ENCODE measurements around the gene ZNF324B.
"Not testable (repeated sequence)": the region's sequence is repeated elsewhere in the genome, so short reads cannot be mapped to it uniquely, and the experiment has no call there.

The ZNF324B gene

GRCh38 chr19:58451358-58452101, at the start of gene ZNF324B:
TSS of gene ZNF324B (plus strand) at chr19:58451622. CDS start at chr19:58453702, 2,080 bp downstream.
- H3K9ac ChIP-seq (ENCODE audit: low read length in 5 of 5): peak within 1 kb of the TSS in 4 of 5 donors; percentile 73 to 86 (median 85)
- peak within 1 kb of the TSS; percentile 63 to 88 (median 87) for H3K4me3 ChIP-seq (ENCODE audit: low read depth in 1 of 5, low read length in 5 of 5)
- H3K27ac ChIP-seq (ENCODE audit: low read depth, low read length): peak within 1 kb of the TSS; percentile 41
- peaks cover 3 to 16% (median 12%) of the 10 kb centered on the region in 5 donors for H3K4me1 ChIP-seq (ENCODE audit: control insufficient read depth in 5 of 5, insufficient read depth in 5 of 5, low read length in 5 of 5)
- peaks cover 0 to 3% (median 0%) of the 10 kb centered on the region in 5 donors for H3K9me3 ChIP-seq (ENCODE audit: control insufficient read depth in 5 of 5, low read length in 5 of 5)
- peaks cover 0 to 2% (median 0%) of the 10 kb centered on the region in 5 donors for H3K27me3 ChIP-seq (ENCODE audit: control insufficient read depth in 5 of 5, insufficient read depth in 4 of 5, low read length in 5 of 5)
- peaks cover 0 to 25% (median 24%) of the 10 kb centered on the region in 5 donors for H3K36me3 ChIP-seq (ENCODE audit: control insufficient read depth in 5 of 5, insufficient read depth in 5 of 5, low read length in 5 of 5)

DNA sequence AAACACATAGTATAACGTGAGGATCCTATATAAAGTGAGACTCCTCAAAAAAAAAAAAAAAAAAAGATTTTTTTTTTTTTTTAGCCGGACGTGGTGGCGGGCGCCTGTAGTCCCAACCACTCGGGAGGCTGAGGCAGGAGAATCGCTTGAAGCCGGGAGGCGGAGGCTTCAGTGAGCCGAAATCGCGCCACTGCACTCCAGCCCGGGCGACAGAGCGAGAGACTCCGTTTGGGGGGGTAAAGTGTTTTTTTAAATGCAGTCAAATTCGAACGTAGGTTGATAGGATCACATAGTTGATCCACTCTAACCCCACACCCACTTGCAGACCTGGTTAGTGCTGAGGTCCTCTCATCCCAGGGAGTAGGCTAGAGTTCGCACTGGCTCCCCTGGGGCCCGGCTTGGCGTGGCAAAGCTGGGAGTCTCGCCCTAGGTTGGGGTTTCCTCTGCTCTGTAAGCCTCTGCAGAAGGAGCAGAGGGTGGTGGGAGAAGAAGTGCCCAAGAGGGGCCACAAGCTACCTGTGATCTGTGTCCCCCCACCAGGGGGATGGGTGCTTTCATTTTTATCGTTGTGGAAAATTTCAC, 49.5 kb upstream of the ZNF324B start:
- Histone ChIP-seq H3K27me3 (ENCODE audit: control insufficient read depth in 5 of 5, insufficient read depth in 4 of 5, low read length in 5 of 5) (peaks cover 9 to 16% (median 13%) of the 10 kb centered on the region in 5 donors), H3K9me3 (ENCODE audit: control insufficient read depth in 5 of 5, low read length in 5 of 5) (no peaks in the 10 kb centered on the region), H3K4me3 (ENCODE audit: low read depth in 1 of 5, low read length in 5 of 5) (peak overlapping the region in 4 of 5 donors; percentile 57 to 85 (median 80)), H3K36me3 (ENCODE audit: control insufficient read depth in 5 of 5, insufficient read depth in 5 of 5, low read length in 5 of 5) (no peaks in the 10 kb centered on the region), H3K9ac (ENCODE audit: low read length in 5 of 5) (no peak overlapping the region), H3K4me1 (ENCODE audit: control insufficient read depth in 5 of 5, insufficient read depth in 5 of 5, low read length in 5 of 5) (peaks cover 3 to 23% (median 20%) of the 10 kb centered on the region in 5 donors), H3K27ac (ENCODE audit: low read depth, low read length) (no peak overlapping the region)

DNA sequence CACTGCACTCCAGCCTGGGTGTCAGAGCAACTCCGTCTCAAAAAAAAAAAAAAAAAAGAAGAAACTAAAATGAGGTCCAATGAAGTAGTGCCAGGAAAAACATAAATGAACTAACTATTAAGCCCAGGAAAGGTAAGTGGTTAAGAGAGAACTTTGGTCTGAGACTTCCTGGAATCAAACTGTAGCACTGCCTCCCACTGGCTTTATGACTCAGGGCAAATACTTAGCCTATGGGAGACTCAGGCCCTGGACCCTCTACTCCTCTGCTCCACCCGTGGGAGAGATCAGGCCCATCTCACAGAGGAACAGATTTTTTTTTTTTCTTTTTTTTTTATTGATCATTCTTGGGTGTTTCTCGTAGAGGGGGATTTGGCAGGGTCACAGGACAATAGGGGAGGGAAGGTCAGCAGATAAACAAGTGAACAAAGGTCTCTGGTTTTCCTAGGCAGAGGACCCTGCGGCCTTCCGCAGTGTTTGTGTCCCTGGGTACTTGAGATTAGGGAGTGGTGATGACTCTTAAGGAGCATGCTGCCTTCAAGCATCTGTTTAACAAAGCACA, 47.4 kb upstream of the ZNF324B start:
- H3K27me3 ChIP-seq (ENCODE audit: control insufficient read depth in 5 of 5, insufficient read depth in 4 of 5, low read length in 5 of 5); H3K9me3 ChIP-seq (ENCODE audit: control insufficient read depth in 5 of 5, low read length in 5 of 5): not testable (repeated sequence)

GRCh38 chr19:58406818-58407657, 44.4 kb upstream of the ZNF324B start:
- H3K9me3 ChIP-seq (ENCODE audit: control insufficient read depth in 5 of 5, low read length in 5 of 5): no peaks in the 10 kb centered on the region
- H3K36me3 ChIP-seq (ENCODE audit: control insufficient read depth in 5 of 5, insufficient read depth in 5 of 5, low read length in 5 of 5): no peaks in the 10 kb centered on the region
- peaks cover 10 to 34% (median 31%) of the 10 kb centered on the region in 5 donors for H3K4me1 ChIP-seq (ENCODE audit: control insufficient read depth in 5 of 5, insufficient read depth in 5 of 5, low read length in 5 of 5)
- peak overlapping the region; percentile 91 for H3K27ac ChIP-seq (ENCODE audit: low read depth, low read length)
- peak overlapping the region; percentile 71 to 96 (median 91) for H3K4me3 ChIP-seq (ENCODE audit: low read depth in 1 of 5, low read length in 5 of 5)
- H3K27me3 ChIP-seq (ENCODE audit: control insufficient read depth in 5 of 5, insufficient read depth in 4 of 5, low read length in 5 of 5): no peaks in the 10 kb centered on the region
- H3K9ac ChIP-seq (ENCODE audit: low read length in 5 of 5): peak overlapping the region in 4 of 5 donors; percentile 85 to 95 (median 88)

More for the DNA sequence above, 47.4 kb upstream of the ZNF324B start:
- H3K4me1 ChIP-seq (ENCODE audit: control insufficient read depth in 5 of 5, insufficient read depth in 5 of 5, low read length in 5 of 5): peaks cover 7 to 40% (median 33%) of the 10 kb centered on the region in 5 donors
- not testable (repeated sequence) for H3K36me3 ChIP-seq (ENCODE audit: control insufficient read depth in 5 of 5, insufficient read depth in 5 of 5, low read length in 5 of 5); H3K27ac ChIP-seq (ENCODE audit: low read depth, low read length); H3K9ac ChIP-seq (ENCODE audit: low read length in 5 of 5); H3K4me3 ChIP-seq (ENCODE audit: low read depth in 1 of 5, low read length in 5 of 5)

GRCh38 chr19:58407658-58408151, 43.7 kb upstream of the ZNF324B start:
- H3K4me1 ChIP-seq (ENCODE audit: control insufficient read depth in 5 of 5, insufficient read depth in 5 of 5, low read length in 5 of 5): peaks cover 10 to 31% (median 28%) of the 10 kb centered on the region in 5 donors
- H3K27me3 ChIP-seq (ENCODE audit: control insufficient read depth in 5 of 5, insufficient read depth in 4 of 5, low read length in 5 of 5): no peaks in the 10 kb centered on the region
- no peaks in the 10 kb centered on the region for H3K9me3 ChIP-seq (ENCODE audit: control insufficient read depth in 5 of 5, low read length in 5 of 5)

DNA sequence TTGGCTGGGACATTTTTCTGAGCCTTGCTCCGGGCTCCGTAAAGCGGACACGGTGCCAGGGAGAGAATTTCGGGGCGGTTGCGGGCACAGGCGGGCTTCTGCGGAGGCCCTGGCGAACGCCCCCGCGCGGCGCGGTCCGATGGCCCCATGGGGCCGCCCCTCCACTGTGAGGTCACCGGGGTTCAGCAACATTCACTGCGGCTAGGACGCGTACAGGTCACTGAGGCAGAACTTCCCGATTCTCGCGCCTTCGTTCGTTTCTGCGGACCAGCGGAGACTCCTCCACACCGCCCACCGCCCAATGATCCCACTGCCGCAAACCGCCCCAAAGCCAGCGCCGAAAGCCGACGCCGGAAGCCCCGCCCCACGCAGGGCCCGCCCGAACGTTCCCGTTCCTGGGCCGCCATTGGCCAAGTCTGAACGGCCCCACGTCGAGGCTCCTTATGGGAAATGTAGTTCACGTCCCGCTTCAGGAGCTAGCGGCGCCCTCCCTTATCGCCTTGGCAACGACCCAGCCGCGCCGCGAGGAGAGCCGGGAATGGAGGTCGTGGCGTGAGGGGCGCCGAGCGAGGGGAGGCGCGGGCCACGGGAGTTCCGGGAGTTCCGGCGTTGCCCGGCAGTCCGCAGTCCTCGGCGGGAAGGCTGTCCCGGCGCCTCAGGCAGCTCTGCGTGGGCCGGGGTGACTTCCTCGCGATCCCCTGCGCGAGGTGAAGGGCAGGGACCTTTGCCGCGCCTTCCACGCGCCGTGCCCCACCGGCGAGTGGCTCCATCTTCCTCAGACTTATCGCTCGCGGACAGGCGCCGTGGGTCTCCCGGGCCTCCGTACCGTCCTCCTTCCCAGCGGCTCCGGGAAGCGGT, 43.0 kb upstream of the ZNF324B start, which contains the start of gene ZNF584:
Gene ZNF584, plus strand, starts transcription at position 498 of the 858 bp plus-strand sequence. CDS start 499 bp downstream, outside the sequence.
- Histone ChIP-seq H3K4me3 (ENCODE audit: low read depth in 1 of 5, low read length in 5 of 5) (peak within 1 kb of the TSS; percentile 82 to 96 (median 91)), H3K27ac (ENCODE audit: low read depth, low read length) (peak within 1 kb of the TSS; percentile 91), H3K9ac (ENCODE audit: low read length in 5 of 5) (peak within 1 kb of the TSS; percentile 71 to 95 (median 86)), H3K4me1 (ENCODE audit: control insufficient read depth in 5 of 5, insufficient read depth in 5 of 5, low read length in 5 of 5) (peaks cover 10 to 31% (median 28%) of the 10 kb centered on the region in 5 donors), H3K36me3 (ENCODE audit: control insufficient read depth in 5 of 5, insufficient read depth in 5 of 5, low read length in 5 of 5) (no peaks in the 10 kb centered on the region), H3K9me3 (ENCODE audit: control insufficient read depth in 5 of 5, low read length in 5 of 5) (no peaks in the 10 kb centered on the region), H3K27me3 (ENCODE audit: control insufficient read depth in 5 of 5, insufficient read depth in 4 of 5, low read length in 5 of 5) (no peaks in the 10 kb centered on the region)

More at GRCh38 chr19:58407658-58408151, 43.7 kb upstream of the ZNF324B start:
- H3K4me3 ChIP-seq (ENCODE audit: low read depth in 1 of 5, low read length in 5 of 5): peak overlapping the region; percentile 71 to 96 (median 91)
- H3K9ac ChIP-seq (ENCODE audit: low read length in 5 of 5): peak overlapping the region; percentile 68 to 95 (median 86)
- H3K27ac ChIP-seq (ENCODE audit: low read depth, low read length): peak overlapping the region; percentile 91
- H3K36me3 ChIP-seq (ENCODE audit: control insufficient read depth in 5 of 5, insufficient read depth in 5 of 5, low read length in 5 of 5): no peaks in the 10 kb centered on the region

DNA sequence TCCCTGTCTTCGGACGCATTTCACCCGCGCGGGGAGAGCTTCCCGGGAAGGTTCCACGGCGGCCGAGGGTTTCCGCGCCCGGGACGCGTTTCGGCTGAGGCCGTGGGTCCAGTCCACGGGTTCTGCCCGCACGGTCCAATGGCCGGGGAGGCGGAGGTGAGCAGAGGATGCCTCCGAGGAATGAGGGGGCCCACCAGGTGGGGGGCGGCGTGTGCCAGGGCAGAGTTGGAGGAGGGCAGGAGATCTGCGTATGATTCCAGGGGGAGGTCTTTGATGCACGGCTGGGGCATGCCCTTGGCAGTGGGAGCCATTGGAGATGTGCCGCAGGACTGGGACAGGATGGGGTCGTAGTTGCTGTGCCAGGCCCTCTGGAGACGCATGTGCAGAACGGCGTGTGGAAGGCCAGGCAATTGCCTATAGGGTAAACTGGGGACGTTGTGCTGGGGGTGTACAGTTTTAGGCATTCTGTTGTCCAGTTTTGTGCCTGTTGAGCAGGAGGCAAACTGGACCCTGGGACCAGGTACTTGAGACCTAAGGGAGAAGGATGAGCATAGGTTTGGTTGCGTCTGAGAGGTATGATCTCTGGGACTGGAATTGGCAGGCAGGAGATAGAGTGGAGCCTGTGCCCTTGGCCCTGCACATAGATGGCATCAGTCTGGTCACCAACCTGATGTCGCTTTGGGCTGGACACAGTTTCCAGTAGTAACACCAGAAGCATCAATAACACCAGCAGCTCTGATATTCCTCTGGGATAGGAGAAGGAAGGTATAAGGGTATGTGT, 42.2 kb upstream of the ZNF324B start:
- Histone ChIP-seq H3K36me3 (ENCODE audit: control insufficient read depth in 5 of 5, insufficient read depth in 5 of 5, low read length in 5 of 5) (no peaks in the 10 kb centered on the region), H3K9me3 (ENCODE audit: control insufficient read depth in 5 of 5, low read length in 5 of 5) (no peaks in the 10 kb centered on the region), H3K9ac (ENCODE audit: low read length in 5 of 5) (peak overlapping the region; percentile 71 to 95 (median 86)), H3K27ac (ENCODE audit: low read depth, low read length) (peak overlapping the region; percentile 91), H3K4me1 (ENCODE audit: control insufficient read depth in 5 of 5, insufficient read depth in 5 of 5, low read length in 5 of 5) (peaks cover 10 to 31% (median 28%) of the 10 kb centered on the region in 5 donors), H3K4me3 (ENCODE audit: low read depth in 1 of 5, low read length in 5 of 5) (peak overlapping the region; percentile 82 to 96 (median 91)), H3K27me3 (ENCODE audit: control insufficient read depth in 5 of 5, insufficient read depth in 4 of 5, low read length in 5 of 5) (no peaks in the 10 kb centered on the region)

DNA sequence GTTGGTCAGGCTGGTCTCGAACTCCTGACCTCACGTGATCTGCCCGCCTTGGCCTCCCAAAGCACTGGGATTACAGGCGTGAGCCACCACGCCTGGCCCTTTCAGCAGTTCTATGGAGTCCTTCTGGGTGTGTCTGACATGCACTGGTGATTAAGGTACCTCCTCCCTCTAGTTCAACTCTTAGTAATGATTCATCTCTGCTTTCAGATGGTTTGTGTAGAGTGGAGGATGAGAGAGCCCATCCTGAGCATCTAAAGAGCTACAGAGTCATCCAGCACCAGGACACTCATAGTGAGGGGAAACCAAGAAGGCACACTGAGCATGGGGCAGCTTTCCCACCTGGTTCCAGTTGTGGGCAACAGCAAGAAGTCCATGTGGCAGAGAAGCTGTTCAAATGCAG, 34.8 kb upstream of the ZNF324B start:
- Histone ChIP-seq H3K27me3 (ENCODE audit: control insufficient read depth in 5 of 5, insufficient read depth in 4 of 5, low read length in 5 of 5) (no peaks in the 10 kb centered on the region), H3K4me1 (ENCODE audit: control insufficient read depth in 5 of 5, insufficient read depth in 5 of 5, low read length in 5 of 5) (peaks cover 0 to 3% (median 0%) of the 10 kb centered on the region in 5 donors), H3K9ac (ENCODE audit: low read length in 5 of 5) (no peak overlapping the region), H3K36me3 (ENCODE audit: control insufficient read depth in 5 of 5, insufficient read depth in 5 of 5, low read length in 5 of 5) (peaks cover 4 to 40% (median 33%) of the 10 kb centered on the region in 5 donors), H3K27ac (ENCODE audit: low read depth, low read length) (no peak overlapping the region), H3K9me3 (ENCODE audit: control insufficient read depth in 5 of 5, low read length in 5 of 5) (peaks cover 0 to 8% (median 0%) of the 10 kb centered on the region in 5 donors), H3K4me3 (ENCODE audit: low read depth in 1 of 5, low read length in 5 of 5) (no peak overlapping the region)

Measured in subcutaneous abdominal adipose tissue (tissue), 5 donors.